Fibroblast of the aortic adventitia (primary cell): ENCODE measurements around the gene CEP85. TPM values are rescaled to one million over a fixed set of nuclear protein-coding genes. Genes with fewer than 3 reads are reported as not detected.

Experiments used
- DNase-seq: peaks from one replicate; pipeline ENCODE4 v3.0.0-alpha.2; 2010; ENCODE audit warnings: low read depth
- H3K4me3 ChIP-seq: 2 replicates; pipeline ENCODE4 v1.5.1; 2011; ENCODE audit warnings: low read depth, mild to moderate bottlenecking, control low read depth, low read length, moderate library complexity
- CTCF ChIP-seq: IDR thresholded peaks from 2 replicates; pipeline ENCODE4 v1.5.1; 2011; ENCODE audit warnings: mild to moderate bottlenecking, low read length, control low read depth, inconsistent platforms; ENCODE audit not compliant: insufficient read depth
- total RNA-seq: library from RNA; depleted of rRNA; stranded (reverse); fragments of >200 nt; gene quantifications from 2 replicates; pipeline ENCODE4 v1.2.3, GENCODE V29; 2012; ENCODE audit warnings: low replicate concordance

Gene CEP85
- total RNA-seq, 1 donor = 12.9 TPM

- H3K4me3 ChIP-seq = no peak overlapping the region
- TF ChIP-seq CTCF = no peak
- DNase-seq = no peak
Observed at GRCh38 chr1:26322042-26322331, 88.0 kb downstream of the CEP85 start.

DNA sequence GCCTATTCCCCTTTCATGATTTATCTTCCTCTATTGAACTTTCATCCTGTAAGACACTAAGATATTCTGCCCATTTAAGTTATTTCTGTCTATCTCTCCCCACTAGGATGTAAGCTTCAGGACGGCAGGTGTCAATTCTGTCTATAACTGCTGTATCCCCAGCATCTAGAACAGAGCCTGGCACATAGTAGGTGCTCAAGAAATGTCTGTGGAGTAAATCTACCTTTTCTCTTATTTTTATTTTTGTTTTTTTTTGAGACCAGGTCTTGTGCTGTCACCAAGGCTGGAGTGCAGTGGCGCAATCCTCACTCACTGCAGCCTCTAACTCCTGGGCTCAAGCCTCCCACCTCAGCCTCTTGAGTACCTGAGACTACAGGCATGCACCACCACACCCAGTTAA lies 89.4 kb downstream of the CEP85 start:
- TF ChIP-seq CTCF = no peak
- no peak for DNase-seq
- no peak overlapping the region for H3K4me3 ChIP-seq

- no peak overlapping the region for H3K4me3 ChIP-seq
- no peak for TF ChIP-seq CTCF
- no peak for DNase-seq
Observed at GRCh38 chr1:26324550-26324949, 90.5 kb downstream of the CEP85 start.

GRCh38 chr1:26327956-26328362 lies 94.0 kb downstream of the CEP85 start:
- DNase-seq = no peak
- no peak overlapping the region for H3K4me3 ChIP-seq
- TF ChIP-seq CTCF = no peak

Other genes starting within 250 kb of the CEP85 start
- gene PAFAH2, start 236.1 kb upstream of the CEP85 start, total RNA-seq = 8.7 and 9.8 TPM in 2 replicates
- gene EXTL1, start 212.4 kb upstream of the CEP85 start, total RNA-seq = 0.18 and 0.74 TPM in 2 replicates
- not detected in 2 replicates for gene SLC30A2, start 188.1 kb upstream of the CEP85 start, total RNA-seq
- gene TRIM63, start 166.6 kb upstream of the CEP85 start, total RNA-seq = 0.09 and 1.5 TPM in 2 replicates
- gene PDIK1L, start 122.4 kb upstream of the CEP85 start, total RNA-seq = 5.5 and 10.1 TPM in 2 replicates
- gene FAM110D, start 75.1 kb upstream of the CEP85 start, total RNA-seq = not detected in 2 replicates
- not detected in 2 replicates for gene C1orf232, start 65.2 kb upstream of the CEP85 start, total RNA-seq
- 19.4 and 42.4 TPM in 2 replicates for gene ZNF593, start 64.3 kb upstream of the CEP85 start, total RNA-seq
- gene ZNF593OS, start 62.4 kb upstream of the CEP85 start, total RNA-seq = not detected in 2 replicates
- gene CNKSR1, start 56.7 kb upstream of the CEP85 start, total RNA-seq = 0.27 TPM in 1 of 2 replicates, not detected in the other
- gene CATSPER4, start 43.6 kb upstream of the CEP85 start, total RNA-seq = not detected in 2 replicates
- gene SH3BGRL3, start 45.9 kb downstream of the CEP85 start, total RNA-seq = 18.1 and 114 TPM in 2 replicates
- 5.2 and 8.9 TPM in 2 replicates for gene UBXN11, start 72.4 kb downstream of the CEP85 start, total RNA-seq
- not detected in 2 replicates for gene CD52, start 83.8 kb downstream of the CEP85 start, total RNA-seq
- not detected in 2 replicates for gene CRYBG2, start 119.9 kb downstream of the CEP85 start, total RNA-seq
- not detected in 2 replicates for gene ZNF683, start 138.6 kb downstream of the CEP85 start, total RNA-seq
- gene LIN28A, start 176.6 kb downstream of the CEP85 start, total RNA-seq = not detected in 2 replicates
- 46.0 and 55.7 TPM in 2 replicates for gene DHDDS, start 198.1 kb downstream of the CEP85 start, total RNA-seq
- gene HMGN2, start 238.2 kb downstream of the CEP85 start, total RNA-seq = 161 and 225 TPM in 2 replicates